ENCODE data around the gene TRIM28.

TRIM28 gene

GRCh38 chr19:58581227-58582141 lies 37.6 kb downstream of the TRIM28 start:
- no peak for DNase-seq

GRCh38 chr19:58582985-58583384 lies 39.1 kb downstream of the TRIM28 start:
- no peak for DNase-seq

GRCh38 chr19:58584498-58585441 lies 40.9 kb downstream of the TRIM28 start:
- no peak for DNase-seq

GRCh38 chr19:58585442-58586132 lies 41.7 kb downstream of the TRIM28 start:
- no peak for DNase-seq

GRCh38 chr19:58586133-58586765 lies 42.4 kb downstream of the TRIM28 start:
- no peak for DNase-seq
